Measurements from ENCODE around the gene NEU2.

DNA sequence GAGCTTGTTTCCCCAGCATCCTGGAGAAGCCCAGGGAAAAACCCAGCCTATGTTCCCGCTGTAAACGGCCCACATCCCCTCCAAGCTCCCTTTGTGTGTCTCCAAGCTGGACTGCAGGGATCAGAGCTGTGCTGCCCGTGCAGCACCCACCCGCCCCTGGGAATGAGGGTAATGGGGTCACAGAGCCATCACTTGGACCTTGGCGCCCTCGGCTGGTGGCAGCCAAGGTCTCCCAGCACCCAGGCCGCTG, 27.0 kb downstream of the NEU2 start:
- TF ChIP-seq NFIC (IDR thresholded peaks at IDR 0.05) = no peak
- no peak for TF ChIP-seq EGR1 (IDR thresholded peaks at IDR 0.05)
- no peak for TF ChIP-seq TEAD4 (IDR thresholded peaks at IDR 0.05)
- TF ChIP-seq ZBTB7A (IDR thresholded peaks at IDR 0.05; ENCODE audit: low read depth) = no peak
- TF ChIP-seq, protein P1, sequence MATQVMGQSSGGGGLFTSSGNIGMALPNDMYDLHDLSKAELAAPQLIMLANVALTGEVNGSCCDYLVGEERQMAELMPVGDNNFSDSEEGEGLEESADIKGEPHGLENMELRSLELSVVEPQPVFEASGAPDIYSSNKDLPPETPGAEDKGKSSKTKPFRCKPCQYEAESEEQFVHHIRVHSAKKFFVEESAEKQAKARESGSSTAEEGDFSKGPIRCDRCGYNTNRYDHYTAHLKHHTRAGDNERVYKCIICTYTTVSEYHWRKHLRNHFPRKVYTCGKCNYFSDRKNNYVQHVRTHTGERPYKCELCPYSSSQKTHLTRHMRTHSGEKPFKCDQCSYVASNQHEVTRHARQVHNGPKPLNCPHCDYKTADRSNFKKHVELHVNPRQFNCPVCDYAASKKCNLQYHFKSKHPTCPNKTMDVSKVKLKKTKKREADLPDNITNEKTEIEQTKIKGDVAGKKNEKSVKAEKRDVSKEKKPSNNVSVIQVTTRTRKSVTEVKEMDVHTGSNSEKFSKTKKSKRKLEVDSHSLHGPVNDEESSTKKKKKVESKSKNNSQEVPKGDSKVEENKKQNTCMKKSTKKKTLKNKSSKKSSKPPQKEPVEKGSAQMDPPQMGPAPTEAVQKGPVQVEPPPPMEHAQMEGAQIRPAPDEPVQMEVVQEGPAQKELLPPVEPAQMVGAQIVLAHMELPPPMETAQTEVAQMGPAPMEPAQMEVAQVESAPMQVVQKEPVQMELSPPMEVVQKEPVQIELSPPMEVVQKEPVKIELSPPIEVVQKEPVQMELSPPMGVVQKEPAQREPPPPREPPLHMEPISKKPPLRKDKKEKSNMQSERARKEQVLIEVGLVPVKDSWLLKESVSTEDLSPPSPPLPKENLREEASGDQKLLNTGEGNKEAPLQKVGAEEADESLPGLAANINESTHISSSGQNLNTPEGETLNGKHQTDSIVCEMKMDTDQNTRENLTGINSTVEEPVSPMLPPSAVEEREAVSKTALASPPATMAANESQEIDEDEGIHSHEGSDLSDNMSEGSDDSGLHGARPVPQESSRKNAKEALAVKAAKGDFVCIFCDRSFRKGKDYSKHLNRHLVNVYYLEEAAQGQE (IDR thresholded peaks at IDR 0.05; ENCODE audit: low read depth) = no peak
- TF ChIP-seq EP300 (IDR thresholded peaks at IDR 0.05; ENCODE audit: borderline replicate concordance) = no peak
